Neural progenitor cell (in vitro differentiated cells): ENCODE measurements around the gene ATXN7L2. TPM values are rescaled to one million over a fixed set of nuclear protein-coding genes. Genes with fewer than 3 reads are reported as not detected.

Source experiments
- DNase-seq: peaks from one replicate; pipeline ENCODE4 v3.0.0-alpha.2; 2016; ENCODE audit warnings: low spot score
- H2AFZ ChIP-seq: fragments of 200-600 bp; sonication (generic); replicated peaks from 2 replicates; pipeline ENCODE4 v1.6.1; 2016; ENCODE audit warnings: antibody characterized with exemption
- H3F3A ChIP-seq: fragments of 200-600 bp; sonication (generic); 2 replicates; pipeline ENCODE4 v1.6.1; 2016; ENCODE audit warnings: antibody characterized with exemption, low read depth
- H3K27ac ChIP-seq: fragments of 200-600 bp; sonication (generic); 2 replicates; pipeline ENCODE4 v1.5.1; 2016; ENCODE audit warnings: mild to moderate bottlenecking
- H3K27me3 ChIP-seq: fragments of 200-600 bp; sonication (generic); 2 replicates; pipeline ENCODE4 v1.6.1; 2016; ENCODE audit warnings: mild to moderate bottlenecking, moderate library complexity
- H3K36me3 ChIP-seq: fragments of 200-600 bp; sonication (generic); 2 replicates; pipeline ENCODE4 v1.5.1; 2016
- H3K4me1 ChIP-seq: fragments of 200-600 bp; sonication (generic); 2 replicates; pipeline ENCODE4 v1.6.1; 2016; ENCODE audit warnings: mixed run types
- H3K4me2 ChIP-seq: fragments of 200-600 bp; sonication (generic); 2 replicates; pipeline ENCODE4 v1.6.1; 2016
- H3K4me3 ChIP-seq: fragments of 200-600 bp; sonication (generic); 2 replicates; pipeline ENCODE4 v1.5.1; 2016
- H3K79me2 ChIP-seq: fragments of 200-600 bp; sonication (generic); 2 replicates; pipeline ENCODE4 v1.6.1; 2016; ENCODE audit warnings: low read depth
- H3K9ac ChIP-seq: fragments of 200-600 bp; sonication (generic); 2 replicates; pipeline ENCODE4 v1.6.1; 2016
- H3K9me3 ChIP-seq: fragments of 200-600 bp; sonication (generic); 2 replicates; pipeline ENCODE4 v1.5.1; 2016; ENCODE audit warnings: low read depth
- H4K20me1 ChIP-seq: fragments of 200-600 bp; sonication (generic); 2 replicates; pipeline ENCODE4 v1.6.1; 2016; ENCODE audit warnings: low read depth
- H3K27ac Mint-ChIP-seq: 3 replicates; pipeline ENCODE4 v1.8.0; 2021; ENCODE audit warnings: mixed read lengths
- H3K27me3 Mint-ChIP-seq: 2 replicates; pipeline ENCODE4 v1.8.0; 2022; ENCODE audit warnings: low read depth, mild to moderate bottlenecking, inconsistent platforms, moderate library complexity, mixed read lengths; ENCODE audit not compliant: insufficient read depth
- H3K36me3 Mint-ChIP-seq: 3 replicates; pipeline ENCODE4 v1.8.0; 2021; ENCODE audit warnings: mixed read lengths
- H3K4me1 Mint-ChIP-seq: 3 replicates; pipeline ENCODE4 v1.8.0; 2021; ENCODE audit warnings: mixed read lengths
- H3K4me3 Mint-ChIP-seq: 3 replicates; pipeline ENCODE4 v1.8.0; 2021; ENCODE audit warnings: mild to moderate bottlenecking, moderate library complexity, mixed read lengths
- H3K9me3 Mint-ChIP-seq: 3 replicates; pipeline ENCODE4 v1.8.0; 2020; ENCODE audit warnings: mixed read lengths
- CTCF ChIP-seq: fragments of 200-600 bp; sonication (generic); IDR thresholded peaks from 2 replicates; pipeline ENCODE4 v1.5.1; 2017; ENCODE audit warnings: antibody characterized with exemption, mild to moderate bottlenecking
- EZH2 ChIP-seq: fragments of 200-600 bp; sonication (generic); IDR thresholded peaks from 2 replicates; pipeline ENCODE4 v1.6.1; 2017; ENCODE audit warnings: antibody characterized with exemption, mild to moderate bottlenecking, moderate library complexity
- EZH2phosphoT487 ChIP-seq: fragments of 200-600 bp; sonication (generic); IDR thresholded peaks from 2 replicates; pipeline ENCODE4 v1.6.1; 2017; ENCODE audit warnings: antibody characterized with exemption
- total RNA-seq: library from RNA; depleted of rRNA; stranded (reverse); fragments of >200 nt; gene quantifications from 2 replicates; pipeline ENCODE4 v1.2.3, GENCODE V29; 2015; ENCODE audit warnings: low replicate concordance

Gene ATXN7L2
- total RNA-seq, 1 donor from 2014 or later: 6.5 TPM

GRCh38 chr1:109516872-109517271 lies 33.2 kb downstream of the ATXN7L2 start:
- H3K4me2 ChIP-seq: no peak overlapping the region
- no peaks in the 10 kb centered on the region for H3K9me3 Mint-ChIP-seq
- H3K4me1 ChIP-seq: no peaks in the 10 kb centered on the region
- H4K20me1 ChIP-seq: no peaks in the 10 kb centered on the region
- H3K79me2 ChIP-seq: no peaks in the 10 kb centered on the region
- TF ChIP-seq EZH2phosphoT487: no peak
- no peak for TF ChIP-seq CTCF
- TF ChIP-seq EZH2: no peak
- H3K9ac ChIP-seq: no peak overlapping the region
- no peak for DNase-seq
- H3K27me3 ChIP-seq: peaks cover 20% of the 10 kb centered on the region
- H2AFZ ChIP-seq: no peak overlapping the region
- no peak overlapping the region for H3K27ac ChIP-seq
- peaks cover 8% of the 10 kb centered on the region for H3K4me1 Mint-ChIP-seq
- no peak overlapping the region for H3K4me3 Mint-ChIP-seq
- H3K4me3 ChIP-seq: no peak overlapping the region
- H3K27me3 Mint-ChIP-seq: peaks cover 4% of the 10 kb centered on the region
- H3K36me3 ChIP-seq: no peaks in the 10 kb centered on the region
- H3F3A ChIP-seq: no peaks in the 10 kb centered on the region
- H3K9me3 ChIP-seq: no peaks in the 10 kb centered on the region
- H3K27ac Mint-ChIP-seq: no peak overlapping the region
- no peaks in the 10 kb centered on the region for H3K36me3 Mint-ChIP-seq

GRCh38 chr1:109517337-109517736 lies 33.6 kb downstream of the ATXN7L2 start:
- Histone ChIP-seq H3K9ac (no peak overlapping the region), H3K27ac (no peak overlapping the region), H3K9me3 (no peaks in the 10 kb centered on the region), H3K4me1 (no peaks in the 10 kb centered on the region), H2AFZ (no peak overlapping the region), H4K20me1 (no peaks in the 10 kb centered on the region), H3F3A (no peaks in the 10 kb centered on the region), H3K4me3 (no peak overlapping the region), H3K79me2 (no peaks in the 10 kb centered on the region), H3K27me3 (peaks cover 16% of the 10 kb centered on the region), H3K36me3 (no peaks in the 10 kb centered on the region), H3K4me2 (no peak overlapping the region)
- peaks cover 8% of the 10 kb centered on the region for H3K4me1 Mint-ChIP-seq
- H3K27me3 Mint-ChIP-seq: peaks cover 8% of the 10 kb centered on the region
- TF ChIP-seq CTCF (no peak), EZH2phosphoT487 (no peak), EZH2 (no peak)
- no peaks in the 10 kb centered on the region for H3K36me3 Mint-ChIP-seq
- no peak for DNase-seq
- no peaks in the 10 kb centered on the region for H3K9me3 Mint-ChIP-seq
- H3K27ac Mint-ChIP-seq: no peak overlapping the region
- H3K4me3 Mint-ChIP-seq: no peak overlapping the region

- no peak overlapping the region for H3K27ac Mint-ChIP-seq
- no peak overlapping the region for H2AFZ ChIP-seq
- H3K4me2 ChIP-seq: no peak overlapping the region
Observed at GRCh38 chr1:109521002-109521951, 37.6 kb downstream of the ATXN7L2 start.

More at GRCh38 chr1:109521002-109521951, 37.6 kb downstream of the ATXN7L2 start:
- H3K79me2 ChIP-seq: no peaks in the 10 kb centered on the region
- Mint-ChIP-seq H3K27me3 (peaks cover 12% of the 10 kb centered on the region), H3K4me1 (peaks cover 8% of the 10 kb centered on the region), H3K36me3 (no peaks in the 10 kb centered on the region), H3K4me3 (no peak overlapping the region), H3K9me3 (no peaks in the 10 kb centered on the region)
- H3K9ac ChIP-seq: no peak overlapping the region
- DNase-seq: no peak
- H3K4me3 ChIP-seq: no peak overlapping the region
- peaks cover 7% of the 10 kb centered on the region for H3K27me3 ChIP-seq
- no peaks in the 10 kb centered on the region for H4K20me1 ChIP-seq
- H3K36me3 ChIP-seq: no peaks in the 10 kb centered on the region
- no peaks in the 10 kb centered on the region for H3F3A ChIP-seq
- TF ChIP-seq EZH2: no peak
- TF ChIP-seq CTCF: no peak
- no peak for TF ChIP-seq EZH2phosphoT487
- no peaks in the 10 kb centered on the region for H3K4me1 ChIP-seq
- H3K27ac ChIP-seq: no peak overlapping the region
- no peaks in the 10 kb centered on the region for H3K9me3 ChIP-seq
